Stomach (tissue), 4 donors: ENCODE measurements around the gene FBXW10.
"Not testable (repeated sequence)": the region's sequence is repeated elsewhere in the genome, so short reads cannot be mapped to it uniquely, and the experiment has no call there.

Source experiments
- POLR2A ChIP-seq, 4 donors: fragments of 450-650 bp; IDR thresholded peaks; one replicate each; pipeline ENCODE4 v1.6.1; 2016; ENCODE audit warnings: antibody characterized with exemption in 4 of 4, control low read depth in 2 of 4, mild to moderate bottlenecking in 1 of 4, moderate library complexity in 1 of 4
- TF ChIP-seq, protein P1 (sequence below), 7 experiments: fragments of 450-650 bp in 4 of 7; fragments of 200-600 bp in 3 of 7; sonication (generic) in 3 of 7; IDR thresholded peaks; one replicate each; pipeline ENCODE4 v1.5.1; 2016 to 2019; ENCODE audit warnings: antibody characterized with exemption in 7 of 7, control low read depth in 2 of 7, mild to moderate bottlenecking in 1 of 7

DNA sequence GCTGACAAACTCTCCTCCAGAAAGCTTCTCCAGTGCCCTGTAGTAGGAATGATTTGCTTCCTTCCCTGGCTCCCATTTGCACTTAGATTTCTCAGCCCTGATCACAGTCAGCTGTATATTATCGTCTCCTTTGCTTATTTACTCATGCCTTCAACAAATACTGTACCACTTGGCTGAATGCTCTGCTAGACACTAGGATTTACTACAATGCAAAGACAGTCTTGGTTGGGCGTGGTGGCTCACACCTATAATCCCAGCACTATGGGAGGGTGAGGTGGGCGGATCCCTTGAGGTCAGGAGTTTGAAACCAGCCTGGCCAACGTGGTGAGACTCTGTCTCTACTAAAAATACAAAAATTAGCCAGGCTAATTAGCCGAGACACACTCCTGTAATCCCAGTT lies 43.0 kb downstream of the FBXW10 start:
- not testable (repeated sequence) for TF ChIP-seq POLR2A (IDR thresholded peaks at IDR 0.05)
- TF ChIP-seq, protein P1, sequence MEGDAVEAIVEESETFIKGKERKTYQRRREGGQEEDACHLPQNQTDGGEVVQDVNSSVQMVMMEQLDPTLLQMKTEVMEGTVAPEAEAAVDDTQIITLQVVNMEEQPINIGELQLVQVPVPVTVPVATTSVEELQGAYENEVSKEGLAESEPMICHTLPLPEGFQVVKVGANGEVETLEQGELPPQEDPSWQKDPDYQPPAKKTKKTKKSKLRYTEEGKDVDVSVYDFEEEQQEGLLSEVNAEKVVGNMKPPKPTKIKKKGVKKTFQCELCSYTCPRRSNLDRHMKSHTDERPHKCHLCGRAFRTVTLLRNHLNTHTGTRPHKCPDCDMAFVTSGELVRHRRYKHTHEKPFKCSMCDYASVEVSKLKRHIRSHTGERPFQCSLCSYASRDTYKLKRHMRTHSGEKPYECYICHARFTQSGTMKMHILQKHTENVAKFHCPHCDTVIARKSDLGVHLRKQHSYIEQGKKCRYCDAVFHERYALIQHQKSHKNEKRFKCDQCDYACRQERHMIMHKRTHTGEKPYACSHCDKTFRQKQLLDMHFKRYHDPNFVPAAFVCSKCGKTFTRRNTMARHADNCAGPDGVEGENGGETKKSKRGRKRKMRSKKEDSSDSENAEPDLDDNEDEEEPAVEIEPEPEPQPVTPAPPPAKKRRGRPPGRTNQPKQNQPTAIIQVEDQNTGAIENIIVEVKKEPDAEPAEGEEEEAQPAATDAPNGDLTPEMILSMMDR (IDR thresholded peaks at IDR 0.05): not testable (repeated sequence)
